OCI-LY3 (cell line): ENCODE measurements around the gene CLMN.

Source experiments
- EZH2phosphoT487 ChIP-seq: fragments of 200-600 bp; shearing (Covaris generic); IDR thresholded peaks from 2 replicates; pipeline ENCODE4 v1.6.1; 2018; ENCODE audit warnings: antibody characterized with exemption, mixed run types, low read depth
- TF ChIP-seq, protein P1 (sequence below): fragments of 200-600, 300-600 bp; sonication (generic); IDR thresholded peaks from 2 replicates; pipeline ENCODE4 v1.5.1; 2014; ENCODE audit warnings: antibody characterized with exemption, low read length, low read depth

DNA sequence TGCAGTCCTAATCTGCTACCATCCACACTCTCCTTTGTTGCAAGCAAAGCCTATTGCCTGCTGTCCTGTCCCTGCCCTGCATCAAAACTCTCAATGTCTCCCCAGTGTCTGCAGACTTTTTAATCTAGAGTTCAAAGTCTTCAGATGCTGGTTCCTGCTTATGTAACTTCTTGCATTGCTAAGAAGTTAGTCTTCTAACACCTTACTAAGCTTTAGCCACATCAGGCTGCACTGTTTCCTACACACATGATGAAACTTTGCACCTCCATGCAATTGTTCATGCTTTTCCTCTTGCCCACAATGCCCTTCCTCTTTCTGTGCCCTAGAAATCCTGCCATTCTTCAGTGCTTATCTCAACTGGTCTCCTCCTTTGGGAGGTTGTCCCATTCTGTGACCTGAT is 146.2 kb downstream of the CLMN start:
- TF ChIP-seq, protein P1, sequence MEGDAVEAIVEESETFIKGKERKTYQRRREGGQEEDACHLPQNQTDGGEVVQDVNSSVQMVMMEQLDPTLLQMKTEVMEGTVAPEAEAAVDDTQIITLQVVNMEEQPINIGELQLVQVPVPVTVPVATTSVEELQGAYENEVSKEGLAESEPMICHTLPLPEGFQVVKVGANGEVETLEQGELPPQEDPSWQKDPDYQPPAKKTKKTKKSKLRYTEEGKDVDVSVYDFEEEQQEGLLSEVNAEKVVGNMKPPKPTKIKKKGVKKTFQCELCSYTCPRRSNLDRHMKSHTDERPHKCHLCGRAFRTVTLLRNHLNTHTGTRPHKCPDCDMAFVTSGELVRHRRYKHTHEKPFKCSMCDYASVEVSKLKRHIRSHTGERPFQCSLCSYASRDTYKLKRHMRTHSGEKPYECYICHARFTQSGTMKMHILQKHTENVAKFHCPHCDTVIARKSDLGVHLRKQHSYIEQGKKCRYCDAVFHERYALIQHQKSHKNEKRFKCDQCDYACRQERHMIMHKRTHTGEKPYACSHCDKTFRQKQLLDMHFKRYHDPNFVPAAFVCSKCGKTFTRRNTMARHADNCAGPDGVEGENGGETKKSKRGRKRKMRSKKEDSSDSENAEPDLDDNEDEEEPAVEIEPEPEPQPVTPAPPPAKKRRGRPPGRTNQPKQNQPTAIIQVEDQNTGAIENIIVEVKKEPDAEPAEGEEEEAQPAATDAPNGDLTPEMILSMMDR: no peak
- no peak for TF ChIP-seq EZH2phosphoT487
